ENCODE measurements around the gene TACSTD2.
"Not testable (repeated sequence)": the region's sequence is repeated elsewhere in the genome, so short reads cannot be mapped to it uniquely, and the experiment has no call there.

The TACSTD2 gene

GRCh38 chr1:58587667-58588066 lies 10.6 kb upstream of the TACSTD2 start:
- DNase-seq (ENCODE audit: low spot score): no peak

DNA sequence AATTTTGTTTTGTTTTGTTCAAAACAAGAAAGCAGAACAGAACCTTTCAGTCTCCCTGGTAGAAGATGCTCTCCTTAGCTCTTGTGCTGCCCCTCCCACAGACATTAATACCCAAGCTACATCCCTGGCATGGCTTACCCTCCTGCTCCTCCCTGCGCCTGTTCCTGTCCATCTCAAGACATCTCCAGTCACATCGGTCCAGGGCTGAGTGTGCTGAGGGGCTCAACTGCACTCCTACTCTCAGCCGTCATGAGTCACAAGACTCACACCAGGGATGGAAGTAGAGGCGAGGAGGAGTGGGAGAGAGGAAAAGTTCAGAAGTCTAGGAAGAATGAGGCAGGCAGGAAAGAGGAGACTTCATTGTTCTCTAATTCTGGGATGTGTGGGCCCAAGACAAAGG lies 9.2 kb upstream of the TACSTD2 start:
- DNase-seq (ENCODE audit: low spot score): no peak

- DNase-seq (ENCODE audit: low spot score): no peak
Observed at GRCh38 chr1:58585581-58586151, 8.6 kb upstream of the TACSTD2 start.

DNA sequence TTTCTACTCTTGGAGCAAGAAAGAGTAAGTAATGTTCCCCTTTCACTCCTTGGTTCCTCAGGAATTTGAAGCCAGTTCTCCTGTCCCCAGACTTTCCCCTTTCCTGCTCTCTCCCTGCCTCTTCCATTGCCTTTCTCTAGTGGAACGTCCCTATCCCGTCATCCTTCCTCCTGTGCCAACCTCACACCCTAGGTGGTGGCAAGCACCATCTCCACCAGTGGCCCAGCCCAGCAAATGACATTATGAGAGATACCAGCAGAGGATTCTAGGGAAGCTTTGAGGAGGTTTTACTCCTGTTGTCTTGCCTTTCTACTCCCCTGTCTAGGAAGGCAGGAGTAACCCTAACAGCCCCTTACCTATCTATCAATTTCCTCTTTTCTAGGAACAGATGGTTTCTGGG lies 8.1 kb upstream of the TACSTD2 start:
- DNase-seq (ENCODE audit: low spot score): no peak

GRCh38 chr1:58584082-58584895 lies 7.2 kb upstream of the TACSTD2 start:
- peak; percentile 19 for DNase-seq (ENCODE audit: low spot score)

DNA sequence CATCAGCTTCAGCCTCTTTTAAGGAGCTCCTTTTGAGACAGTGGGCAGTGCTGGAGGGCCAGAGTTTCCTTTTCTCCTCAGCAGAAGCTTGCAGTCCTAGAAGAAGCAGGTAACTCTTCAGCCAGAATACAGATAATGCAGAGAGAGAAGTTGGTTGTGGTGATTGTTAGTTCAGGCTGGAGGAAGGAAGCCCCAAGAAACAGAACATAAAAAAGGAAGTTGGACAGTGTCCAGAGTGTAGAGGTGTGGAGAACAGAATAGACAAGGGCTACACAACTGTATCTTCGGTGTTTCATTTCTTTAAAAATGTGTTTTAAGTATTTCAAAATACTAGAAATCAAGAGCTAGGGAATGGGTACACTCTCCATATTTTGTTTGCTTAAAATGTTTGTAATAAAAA lies 6.4 kb upstream of the TACSTD2 start:
- no peak for DNase-seq (ENCODE audit: low spot score)

DNA sequence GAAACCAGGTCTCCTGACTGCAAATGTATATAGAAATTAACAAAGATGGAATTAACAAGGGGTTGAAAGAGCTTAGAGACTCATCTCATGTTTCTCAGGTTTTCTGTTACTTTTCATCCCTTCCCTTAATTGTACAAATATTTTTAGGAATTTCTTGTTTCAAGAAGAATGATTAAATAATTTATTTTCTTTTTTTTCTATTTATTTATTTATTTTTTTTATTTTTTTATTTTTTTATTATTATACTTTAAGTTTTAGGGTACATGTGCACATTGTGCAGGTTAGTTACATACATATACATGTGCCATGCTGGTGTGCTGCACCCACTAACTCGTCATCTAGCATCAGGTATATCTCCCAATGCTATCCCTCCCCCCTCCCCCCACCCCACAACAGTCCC lies 5.1 kb upstream of the TACSTD2 start:
- DNase-seq (ENCODE audit: low spot score): not testable (repeated sequence)

DNA sequence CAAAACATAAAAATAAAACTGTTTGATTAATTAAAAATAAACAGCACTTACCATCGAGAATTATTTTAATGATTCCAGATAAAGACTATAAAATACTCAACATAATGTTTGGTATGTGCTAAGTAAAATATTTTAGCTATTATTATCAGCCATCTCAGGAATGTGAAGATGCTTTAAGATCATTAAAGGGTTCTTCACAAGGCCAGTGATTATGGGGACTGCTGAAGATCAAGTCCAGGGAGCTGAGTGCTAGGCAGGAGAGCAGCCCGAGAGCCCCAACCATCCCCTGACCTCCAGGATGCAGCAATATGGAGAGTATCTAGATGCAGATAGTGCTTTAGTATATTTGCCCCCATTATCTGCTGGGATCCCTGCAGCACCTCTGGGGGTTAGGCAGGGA lies 4.6 kb upstream of the TACSTD2 start:
- no peak for DNase-seq (ENCODE audit: low spot score)

- DNase-seq (ENCODE audit: low spot score): no peak
Observed at GRCh38 chr1:58580186-58580585, 3.1 kb upstream of the TACSTD2 start.

DNA sequence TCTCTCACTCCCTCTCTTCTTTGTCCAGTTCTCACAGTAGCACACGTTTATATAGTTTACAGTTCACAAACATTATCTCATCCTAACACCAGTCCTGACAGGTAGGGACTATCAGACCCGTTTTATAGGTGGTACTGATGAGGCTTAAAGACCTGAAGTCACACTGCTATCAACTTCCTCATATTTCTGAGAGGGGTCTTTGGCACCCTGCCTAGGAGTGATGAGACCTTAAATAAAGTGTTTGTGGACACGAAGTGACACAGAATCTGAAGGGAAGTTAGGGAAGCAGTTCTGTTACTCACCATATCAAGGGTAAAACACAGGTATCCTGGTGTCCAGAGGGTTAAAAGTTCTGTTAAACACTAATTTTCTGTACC lies 590 bp upstream of the TACSTD2 start:
- DNase-seq (ENCODE audit: low spot score): no peak

DNA sequence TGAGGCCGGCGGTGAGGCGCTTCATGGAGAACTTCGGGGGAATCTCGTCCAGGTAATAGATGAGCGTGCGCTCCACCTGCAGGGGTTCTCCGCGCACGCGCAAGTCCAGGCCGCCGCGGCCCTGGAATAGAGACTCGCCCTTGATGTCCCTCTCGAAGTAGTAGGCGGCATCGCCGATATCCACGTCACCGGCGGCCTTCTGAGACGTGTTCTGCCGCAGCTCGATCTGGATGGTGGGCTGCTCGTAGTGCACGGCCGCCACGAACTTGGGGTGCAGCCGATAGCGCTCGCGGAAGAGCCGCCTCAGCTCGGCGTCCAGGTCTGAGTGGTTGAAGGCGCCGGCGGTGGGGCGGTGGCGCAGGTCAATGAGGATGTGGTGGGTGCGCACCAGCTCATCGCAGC lies 726 bp downstream of the TACSTD2 start:
- no peak for DNase-seq (ENCODE audit: low spot score)

GRCh38 chr1:58575551-58576324 lies 1.3 kb downstream of the TACSTD2 start:
- no peak for DNase-seq (ENCODE audit: low spot score)

DNA sequence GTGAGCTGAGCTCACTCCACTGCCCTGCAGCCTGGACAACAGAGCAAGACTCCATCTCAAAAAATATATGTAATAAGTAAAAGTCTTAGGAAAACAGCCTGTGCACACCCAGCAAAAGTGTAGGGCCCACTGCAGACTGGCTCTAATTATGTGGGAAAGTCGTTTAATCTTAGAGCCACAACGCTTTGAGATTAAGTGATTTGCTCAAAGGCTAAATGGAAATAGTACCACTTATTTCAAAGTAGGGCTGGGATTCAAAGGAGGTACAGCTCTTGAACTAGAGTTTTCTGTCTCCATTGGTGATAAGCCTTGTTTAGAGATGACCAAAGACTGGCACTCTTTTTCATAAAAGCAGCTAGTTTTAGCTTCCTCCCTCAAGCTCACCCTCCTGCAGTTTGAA lies 2.2 kb downstream of the TACSTD2 start:
- no peak for DNase-seq (ENCODE audit: low spot score)

GRCh38 chr1:58573705-58574591 lies 3.1 kb downstream of the TACSTD2 start:
- peak; percentile 79 for DNase-seq (ENCODE audit: low spot score)

GRCh38 chr1:58573138-58573537 lies 3.9 kb downstream of the TACSTD2 start:
- DNase-seq (ENCODE audit: low spot score): no peak

GRCh38 chr1:58572690-58573089 lies 4.4 kb downstream of the TACSTD2 start:
- no peak for DNase-seq (ENCODE audit: low spot score)

GRCh38 chr1:58571616-58572015 lies 5.4 kb downstream of the TACSTD2 start:
- DNase-seq (ENCODE audit: low spot score): no peak

DNA sequence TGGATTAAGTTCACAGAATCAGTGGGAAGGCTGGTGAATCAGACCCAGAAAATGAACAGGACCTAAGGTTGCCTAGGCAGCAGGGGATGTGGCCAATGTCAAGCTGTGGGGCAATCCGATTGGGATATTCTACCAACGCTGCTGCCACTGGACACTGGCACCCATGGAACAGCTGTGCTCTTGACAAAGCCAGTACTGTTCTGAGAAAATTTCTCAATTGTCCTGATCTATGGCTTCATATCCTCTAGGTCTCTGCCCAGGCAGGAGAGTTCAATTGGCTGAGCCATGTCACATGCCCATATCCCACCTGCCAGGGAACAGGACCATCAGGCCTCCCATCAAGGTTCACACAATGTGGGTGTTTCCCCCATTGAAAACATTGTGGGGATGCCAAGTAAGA lies 6.2 kb downstream of the TACSTD2 start:
- DNase-seq (ENCODE audit: low spot score): no peak

- DNase-seq (ENCODE audit: low spot score): no peak
Observed at GRCh38 chr1:58570094-58570493, 7.0 kb downstream of the TACSTD2 start.

DNA sequence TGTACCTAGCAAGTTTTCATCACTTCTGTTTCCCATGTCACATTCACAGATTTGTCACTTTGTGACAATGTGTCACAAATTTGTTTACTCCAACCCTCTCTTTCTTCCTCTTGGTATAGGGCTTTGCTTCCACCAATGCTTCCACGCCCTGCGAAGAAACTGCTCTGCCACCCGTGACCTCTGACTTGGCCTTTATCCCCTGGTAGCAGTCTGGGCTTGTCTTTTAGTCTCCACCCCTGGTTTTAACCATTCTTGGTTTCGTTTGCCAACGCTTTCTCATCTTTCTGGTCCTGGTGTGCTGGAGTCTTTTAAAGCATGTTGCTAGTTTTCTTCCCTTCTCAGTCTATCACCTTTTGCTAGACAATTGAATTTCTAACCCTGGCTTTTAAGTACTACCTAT lies 8.1 kb downstream of the TACSTD2 start:
- DNase-seq (ENCODE audit: low spot score): no peak

DNA sequence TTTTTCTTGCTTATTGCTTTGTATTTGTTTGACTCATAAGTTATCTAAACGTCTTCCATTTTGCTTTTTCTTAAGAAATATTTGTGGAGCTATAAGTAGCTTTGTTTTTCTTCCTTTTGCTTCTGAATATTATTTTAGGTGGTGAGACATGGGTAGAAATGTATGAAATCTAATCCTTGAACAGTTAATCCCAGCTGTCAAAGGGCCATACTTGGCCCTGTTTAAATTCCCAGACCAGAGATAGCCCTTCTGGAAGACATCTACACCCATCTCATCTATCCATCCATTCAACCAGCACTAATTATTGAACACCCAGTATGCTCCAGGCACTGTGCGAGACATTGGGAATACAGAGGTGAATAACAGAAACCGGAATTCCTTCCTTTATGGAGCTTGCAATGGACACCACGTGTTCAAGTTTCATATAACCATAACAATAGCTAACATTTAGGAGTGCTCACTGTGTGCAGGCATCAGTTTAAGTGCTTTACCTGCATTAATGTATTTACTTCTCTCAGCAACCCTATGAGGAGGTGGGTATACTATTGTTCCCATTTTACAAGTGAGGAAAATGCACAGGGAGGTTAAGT lies 8.7 kb downstream of the TACSTD2 start:
- no peak for DNase-seq (ENCODE audit: low spot score)

- no peak for DNase-seq (ENCODE audit: low spot score)
Observed at GRCh38 chr1:58566339-58566738, 10.7 kb downstream of the TACSTD2 start.

Measured in activated CD4-positive, alpha-beta T cell treated with anti-CD3 and anti-CD28 coated beads, Interleukin-2, Interleukin-4, amounts not matched to agents 100 ng/mL and 50 ng/mL, durations not matched to agents 16 hours and 8 hours (primary cell).